NT2/D1 (cell line): ENCODE results near the gene PHRF1.

ENCODE experiments used
- DNase-seq: peaks from one replicate; pipeline ENCODE4 v3.0.0-alpha.2; 2011; ENCODE audit warnings: low read depth, low spot score
- H3K27me3 ChIP-seq: 2 replicates; pipeline ENCODE4 v1.6.0; 2011; ENCODE audit warnings: mild to moderate bottlenecking; ENCODE audit not compliant: insufficient read length, insufficient read depth
- H3K36me3 ChIP-seq: 2 replicates; pipeline ENCODE4 v1.6.1; 2011; ENCODE audit warnings: mild to moderate bottlenecking, low read length, mixed read lengths; ENCODE audit not compliant: insufficient read depth, insufficient read length
- H3K4me1 ChIP-seq: 2 replicates; pipeline ENCODE4 v1.5.1; 2011; ENCODE audit not compliant: insufficient read depth, insufficient read length
- H3K4me3 ChIP-seq: 2 replicates; pipeline ENCODE4 v1.5.1; 2011; ENCODE audit warnings: low read depth; ENCODE audit not compliant: insufficient read length
- H3K9ac ChIP-seq: 2 replicates; pipeline ENCODE4 v1.6.0; 2011; ENCODE audit warnings: low read depth; ENCODE audit not compliant: insufficient read length
- H3K9me3 ChIP-seq: 2 replicates; pipeline ENCODE4 v1.5.1; 2011; ENCODE audit warnings: mild to moderate bottlenecking, low read length; ENCODE audit not compliant: insufficient read depth
- SUZ12 ChIP-seq: IDR thresholded peaks from 2 replicates; pipeline ENCODE4 v1.6.1; 2011; ENCODE audit not compliant: insufficient read length, insufficient read depth; ENCODE audit errors: extremely low read depth
- YY1 ChIP-seq: IDR thresholded peaks from 2 replicates; pipeline ENCODE4 v1.6.1; 2011; ENCODE audit not compliant: insufficient read length, insufficient read depth
- ZNF274 ChIP-seq: IDR thresholded peaks from 2 replicates; pipeline ENCODE4 v1.6.1; 2011; ENCODE audit warnings: mild to moderate bottlenecking, low read depth, low read length

The PHRF1 gene, protein sequence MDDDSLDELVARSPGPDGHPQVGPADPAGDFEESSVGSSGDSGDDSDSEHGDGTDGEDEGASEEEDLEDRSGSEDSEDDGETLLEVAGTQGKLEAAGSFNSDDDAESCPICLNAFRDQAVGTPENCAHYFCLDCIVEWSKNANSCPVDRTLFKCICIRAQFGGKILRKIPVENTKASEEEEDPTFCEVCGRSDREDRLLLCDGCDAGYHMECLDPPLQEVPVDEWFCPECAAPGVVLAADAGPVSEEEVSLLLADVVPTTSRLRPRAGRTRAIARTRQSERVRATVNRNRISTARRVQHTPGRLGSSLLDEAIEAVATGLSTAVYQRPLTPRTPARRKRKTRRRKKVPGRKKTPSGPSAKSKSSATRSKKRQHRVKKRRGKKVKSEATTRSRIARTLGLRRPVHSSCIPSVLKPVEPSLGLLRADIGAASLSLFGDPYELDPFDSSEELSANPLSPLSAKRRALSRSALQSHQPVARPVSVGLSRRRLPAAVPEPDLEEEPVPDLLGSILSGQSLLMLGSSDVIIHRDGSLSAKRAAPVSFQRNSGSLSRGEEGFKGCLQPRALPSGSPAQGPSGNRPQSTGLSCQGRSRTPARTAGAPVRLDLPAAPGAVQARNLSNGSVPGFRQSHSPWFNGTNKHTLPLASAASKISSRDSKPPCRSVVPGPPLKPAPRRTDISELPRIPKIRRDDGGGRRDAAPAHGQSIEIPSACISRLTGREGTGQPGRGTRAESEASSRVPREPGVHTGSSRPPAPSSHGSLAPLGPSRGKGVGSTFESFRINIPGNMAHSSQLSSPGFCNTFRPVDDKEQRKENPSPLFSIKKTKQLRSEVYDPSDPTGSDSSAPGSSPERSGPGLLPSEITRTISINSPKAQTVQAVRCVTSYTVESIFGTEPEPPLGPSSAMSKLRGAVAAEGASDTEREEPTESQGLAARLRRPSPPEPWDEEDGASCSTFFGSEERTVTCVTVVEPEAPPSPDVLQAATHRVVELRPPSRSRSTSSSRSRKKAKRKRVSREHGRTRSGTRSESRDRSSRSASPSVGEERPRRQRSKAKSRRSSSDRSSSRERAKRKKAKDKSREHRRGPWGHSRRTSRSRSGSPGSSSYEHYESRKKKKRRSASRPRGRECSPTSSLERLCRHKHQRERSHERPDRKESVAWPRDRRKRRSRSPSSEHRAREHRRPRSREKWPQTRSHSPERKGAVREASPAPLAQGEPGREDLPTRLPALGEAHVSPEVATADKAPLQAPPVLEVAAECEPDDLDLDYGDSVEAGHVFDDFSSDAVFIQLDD (N-terminal part only)

DNA sequence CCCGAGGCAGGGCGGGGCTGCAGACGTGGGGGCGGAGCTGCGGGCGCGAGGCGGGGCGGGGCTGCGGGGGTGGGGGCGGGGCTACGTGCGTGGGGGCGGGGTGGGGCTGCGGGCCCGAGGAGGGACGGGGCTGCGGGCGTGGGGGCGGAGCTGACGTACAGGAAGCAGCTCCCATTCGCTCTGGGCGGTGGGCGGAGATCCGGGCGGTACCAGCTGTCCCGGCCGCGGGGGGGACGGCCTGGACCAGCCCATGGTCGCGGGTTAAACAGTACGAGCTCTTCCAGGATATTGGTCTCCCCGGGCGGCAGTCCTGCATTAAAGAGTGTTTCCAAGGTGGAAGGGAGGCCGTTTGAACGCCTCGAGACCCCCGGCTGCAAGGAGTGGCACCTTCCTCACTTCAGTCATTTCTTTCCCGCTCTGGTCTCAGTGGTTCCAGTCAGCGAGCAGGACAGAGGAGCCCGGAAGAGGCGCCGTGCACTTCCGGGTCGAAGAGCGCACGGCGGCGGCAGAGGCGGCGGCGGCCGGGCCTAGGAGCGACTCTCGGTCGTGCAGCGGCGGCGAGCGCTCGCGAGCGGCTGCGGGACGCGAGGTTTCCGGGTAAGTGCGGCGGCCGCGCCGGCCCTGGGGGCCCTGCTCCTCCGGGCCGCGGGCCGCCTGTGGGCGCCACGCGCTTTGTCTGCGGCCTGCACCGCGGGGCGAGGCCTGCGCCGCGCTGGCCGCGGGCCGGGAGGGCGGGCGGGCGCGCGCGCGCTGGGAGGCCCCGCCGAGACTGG, at the start of gene PHRF1:
TSS of gene PHRF1 (plus strand) at position 475 of the 773 bp plus-strand sequence. CDS start 5,043 bp downstream, outside the sequence.
- Histone ChIP-seq H3K36me3 (peaks cover 37% of the 10 kb centered on the region), H3K9me3 (no peaks in the 10 kb centered on the region), H3K27me3 (peaks cover 20% of the 10 kb centered on the region), H3K9ac (peak within 1 kb of the TSS; percentile 99), H3K4me3 (peak within 1 kb of the TSS; percentile 92), H3K4me1 (peaks cover 36% of the 10 kb centered on the region)
- peak; percentile 89 for DNase-seq
- no peak for TF ChIP-seq YY1
- no peak for TF ChIP-seq ZNF274
- no peak for TF ChIP-seq SUZ12

GRCh38 chr11:528166-528814, 48.0 kb upstream of the PHRF1 start:
- Histone ChIP-seq H3K9ac (no peak overlapping the region), H3K9me3 (no peaks in the 10 kb centered on the region; the same call in 1 of the 2 replicates), H3K27me3 (no peaks in the 10 kb centered on the region), H3K4me3 (no peak overlapping the region), H3K4me1 (peaks cover 7% of the 10 kb centered on the region), H3K36me3 (peaks cover 43% of the 10 kb centered on the region)
- DNase-seq = no peak
- TF ChIP-seq ZNF274 = no peak
- TF ChIP-seq YY1 = no peak

DNA sequence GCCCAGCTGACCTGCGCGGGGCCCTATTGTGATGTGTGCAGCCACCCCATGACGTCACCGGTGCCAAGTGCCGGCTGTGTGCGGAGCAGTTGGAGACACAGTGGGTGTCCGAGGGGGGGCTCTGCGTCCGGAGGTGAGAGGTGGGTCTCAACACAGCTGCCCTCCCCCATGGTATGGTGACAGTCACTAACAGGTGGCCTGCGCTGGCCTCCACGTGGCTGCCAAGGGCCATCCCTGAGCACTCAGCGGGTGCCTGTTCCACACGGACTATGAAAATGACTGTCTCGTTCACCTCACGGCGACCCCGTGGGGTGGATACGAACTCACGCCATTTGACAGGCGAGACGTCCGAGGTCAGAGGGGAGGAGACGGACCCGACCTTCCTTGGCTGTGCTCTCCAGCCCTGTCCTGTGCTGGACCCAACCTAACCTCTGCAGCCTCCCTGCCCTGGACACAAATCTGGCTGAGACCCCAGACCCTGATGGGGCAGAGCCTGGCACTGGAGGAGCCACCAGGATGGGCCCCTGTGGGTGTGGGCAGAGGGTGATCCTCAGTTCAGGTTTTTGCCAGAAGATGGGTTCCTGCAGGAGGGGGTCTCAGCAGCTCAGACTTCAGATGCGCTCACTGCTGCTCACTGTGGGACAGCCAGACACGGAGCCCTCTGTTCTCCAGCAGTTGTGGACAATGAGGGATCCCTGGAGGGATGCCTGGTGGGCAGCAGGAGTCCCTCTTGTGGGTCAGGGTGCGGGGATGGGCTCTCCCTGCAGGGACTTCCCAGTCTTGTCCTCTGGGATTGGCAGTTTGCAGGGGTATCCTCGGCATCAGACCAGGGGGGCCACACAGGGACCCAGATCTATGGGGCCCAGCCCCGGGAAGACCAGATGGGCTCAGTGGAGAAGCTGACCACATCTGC, 47.2 kb upstream of the PHRF1 start:
- DNase-seq = no peak
- no peaks in the 10 kb centered on the region; the same call in 1 of the 2 replicates for H3K9me3 ChIP-seq
- TF ChIP-seq SUZ12 (no peak), YY1 (no peak), ZNF274 (no peak)
- H3K27me3 ChIP-seq = no peaks in the 10 kb centered on the region
- peaks cover 9% of the 10 kb centered on the region for H3K4me1 ChIP-seq
- no peak overlapping the region for H3K4me3 ChIP-seq
- H3K9ac ChIP-seq = peak overlapping the region; percentile 8
- peaks cover 51% of the 10 kb centered on the region for H3K36me3 ChIP-seq

GRCh38 chr11:529728-530411, 46.4 kb upstream of the PHRF1 start:
- TF ChIP-seq ZNF274 (no peak), SUZ12 (no peak), YY1 (no peak)
- Histone ChIP-seq H3K36me3 (peaks cover 54% of the 10 kb centered on the region), H3K4me3 (no peak overlapping the region), H3K9ac (no peak overlapping the region), H3K4me1 (peaks cover 12% of the 10 kb centered on the region), H3K27me3 (no peaks in the 10 kb centered on the region), H3K9me3 (no peaks in the 10 kb centered on the region)
- no peak for DNase-seq

- TF ChIP-seq ZNF274 = no peak
- TF ChIP-seq YY1 = no peak
- TF ChIP-seq SUZ12 = no peak
- H3K4me1 ChIP-seq = peaks cover 12% of the 10 kb centered on the region
- DNase-seq = no peak
Observed at GRCh38 chr11:530960-531831, 45.1 kb upstream of the PHRF1 start.

More at GRCh38 chr11:530960-531831, 45.1 kb upstream of the PHRF1 start:
- peaks cover 54% of the 10 kb centered on the region for H3K36me3 ChIP-seq
- no peak overlapping the region for H3K9ac ChIP-seq
- H3K27me3 ChIP-seq = peaks cover 3% of the 10 kb centered on the region
- H3K9me3 ChIP-seq = no peaks in the 10 kb centered on the region
- no peak overlapping the region for H3K4me3 ChIP-seq
